Hematopoietic multipotent progenitor cell treated with erythropoietin and hydrocortisone succinate and interleukin-3 and kit ligand, for 15 days (in vitro differentiated cells): ENCODE results near the gene PARVG.

ENCODE experiments used
- DNase-seq: peaks from one replicate; pipeline ENCODE4 v3.0.0-alpha.2; 2015; ENCODE audit warnings: low spot score

The PARVG gene

GRCh38 chr22:44181033-44181911 lies 547 bp downstream of the PARVG start:
- DNase-seq = no peak

- no peak for DNase-seq
Measured at GRCh38 chr22:44181912-44182587, 1.3 kb downstream of the PARVG start.

GRCh38 chr22:44182588-44183286 lies 2.0 kb downstream of the PARVG start:
- no peak for DNase-seq

GRCh38 chr22:44183287-44183588 lies 2.5 kb downstream of the PARVG start:
- no peak for DNase-seq

GRCh38 chr22:44184006-44184405 lies 3.3 kb downstream of the PARVG start:
- DNase-seq = no peak

GRCh38 chr22:44185237-44186120 lies 4.8 kb downstream of the PARVG start:
- DNase-seq = no peak

GRCh38 chr22:44186121-44186510 lies 5.4 kb downstream of the PARVG start:
- DNase-seq = no peak

GRCh38 chr22:44186737-44187136 lies 6.0 kb downstream of the PARVG start:
- no peak for DNase-seq

- DNase-seq = no peak
Measured at GRCh38 chr22:44187652-44188230, 7.0 kb downstream of the PARVG start.

- DNase-seq = no peak
Measured at GRCh38 chr22:44188316-44188715, 7.6 kb downstream of the PARVG start.

- DNase-seq = no peak
Measured at GRCh38 chr22:44188986-44189630, 8.4 kb downstream of the PARVG start.

- no peak for DNase-seq
Measured at GRCh38 chr22:44190381-44190976, 9.8 kb downstream of the PARVG start.

GRCh38 chr22:44191036-44191454 lies 10.3 kb downstream of the PARVG start:
- no peak for DNase-seq

GRCh38 chr22:44192098-44192815 lies 11.5 kb downstream of the PARVG start:
- peak; percentile 46 for DNase-seq

- no peak for DNase-seq
Measured at GRCh38 chr22:44192816-44193534, 12.2 kb downstream of the PARVG start.

GRCh38 chr22:44193535-44193891 lies 12.8 kb downstream of the PARVG start:
- no peak for DNase-seq

- DNase-seq = no peak
Measured at GRCh38 chr22:44194569-44194968, 13.8 kb downstream of the PARVG start.

- no peak for DNase-seq
Measured at GRCh38 chr22:44195189-44195871, 14.6 kb downstream of the PARVG start.

- DNase-seq = no peak
Measured at GRCh38 chr22:44196241-44196640, 15.5 kb downstream of the PARVG start.
